Superior temporal gyrus (tissue), 1 donor: ENCODE measurements around the gene IRX3.
A peak's percentile ranks its signal among the peaks of the same experiment; 100 is the strongest.

Experiments
- DNase-seq: peaks from one replicate; pipeline ENCODE4 v3.0.0-alpha.2; 2016; ENCODE audit errors: extremely low spot score

Gene IRX3

DNA sequence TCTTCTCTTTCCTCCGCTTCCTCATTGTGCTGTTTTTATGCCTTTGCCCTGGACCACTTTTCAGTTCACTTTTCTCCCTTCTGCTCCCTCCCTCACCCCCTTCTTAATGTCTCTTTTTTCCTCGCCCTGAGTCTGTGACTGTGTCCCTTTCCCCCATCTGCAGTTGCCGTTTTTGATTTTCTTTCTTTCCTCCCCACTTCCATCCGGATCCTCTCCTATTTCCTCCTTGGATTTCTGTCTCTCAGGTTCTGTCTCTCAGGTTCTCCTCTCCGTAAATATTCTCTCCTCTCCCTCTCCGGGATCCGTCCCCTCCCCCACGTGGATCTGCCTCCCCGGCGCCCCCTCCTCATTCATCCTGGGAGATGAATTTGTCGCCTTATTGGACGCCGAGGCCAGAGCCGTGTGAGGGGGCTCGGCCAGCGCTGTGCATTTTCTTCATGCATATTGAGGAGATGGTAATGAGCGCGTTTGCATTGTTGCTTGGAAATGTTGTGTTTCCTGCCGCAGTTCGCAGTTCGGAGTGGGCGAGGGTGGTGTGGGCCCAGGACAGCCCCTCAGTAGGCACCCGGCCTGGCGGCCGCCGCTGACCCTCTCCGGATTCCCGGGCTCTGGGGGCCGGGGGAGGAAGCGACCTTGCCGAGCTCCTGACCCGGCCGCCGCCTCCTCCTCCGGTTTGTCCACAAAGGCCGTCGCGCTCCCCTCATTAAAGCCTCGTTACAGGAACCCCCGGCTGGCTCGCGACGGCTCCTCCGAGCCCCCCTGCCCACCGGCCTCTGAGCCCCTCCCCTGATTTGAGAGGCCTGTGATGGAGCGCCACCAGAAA is 4.5 kb upstream of the IRX3 start:
- no peak for DNase-seq

GRCh38 chr16:54289945-54290832 is 3.6 kb upstream of the IRX3 start:
- DNase-seq: no peak

DNA sequence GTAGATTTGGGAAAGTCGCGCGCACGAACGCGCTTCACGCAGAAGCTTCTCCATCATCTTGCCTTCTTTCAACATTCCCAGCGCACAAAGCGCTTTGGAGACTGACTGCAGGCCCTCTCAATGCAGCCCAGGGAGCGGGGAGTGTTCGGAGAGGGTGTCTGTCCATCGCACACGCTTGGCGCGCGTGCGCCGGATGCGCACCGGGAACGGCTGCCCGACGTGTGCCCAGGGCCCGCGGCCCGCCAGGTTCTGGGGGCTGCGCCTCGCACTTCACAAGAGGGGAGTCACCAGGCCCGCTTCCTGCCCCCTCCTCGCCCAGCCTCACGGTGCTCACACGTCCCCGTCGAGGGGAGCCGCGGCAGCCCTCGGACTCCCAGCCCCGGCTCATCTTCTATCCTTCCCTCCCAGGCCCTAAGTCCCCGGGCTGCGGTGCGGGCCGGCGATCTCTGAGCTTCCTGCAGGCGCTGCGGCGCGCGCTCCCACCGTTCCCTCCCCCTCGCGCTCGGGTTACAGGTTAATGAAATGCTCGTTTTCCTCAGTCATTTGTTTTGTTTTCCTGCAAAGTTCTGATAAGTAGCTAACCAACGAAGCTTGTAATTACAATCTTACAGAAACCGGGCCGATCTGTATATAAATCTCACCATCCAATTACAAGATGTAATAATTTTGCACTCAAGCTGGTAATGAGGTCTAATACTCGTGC is 2.8 kb upstream of the IRX3 start:
- DNase-seq: no peak

DNA sequence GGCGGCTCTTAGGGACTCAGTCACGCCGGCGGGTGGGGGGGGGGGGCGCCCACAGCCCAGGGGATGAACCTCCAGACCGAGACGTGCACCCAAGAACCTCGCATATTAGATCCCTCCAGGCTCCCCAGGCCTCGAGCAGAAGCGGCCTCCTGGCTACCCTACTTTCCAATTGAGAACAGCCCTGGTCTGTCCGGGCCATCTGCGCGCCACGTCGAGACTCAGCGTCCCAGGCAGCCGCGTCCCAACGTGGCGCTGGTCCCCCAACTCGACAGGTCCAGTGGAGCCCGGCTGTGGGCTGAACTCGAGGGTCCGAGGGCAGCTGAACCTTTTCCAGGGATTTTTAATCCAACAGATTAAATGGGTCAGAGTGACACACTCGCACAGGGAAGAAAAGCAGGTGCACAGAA is 2.3 kb upstream of the IRX3 start:
- no peak for DNase-seq

DNA sequence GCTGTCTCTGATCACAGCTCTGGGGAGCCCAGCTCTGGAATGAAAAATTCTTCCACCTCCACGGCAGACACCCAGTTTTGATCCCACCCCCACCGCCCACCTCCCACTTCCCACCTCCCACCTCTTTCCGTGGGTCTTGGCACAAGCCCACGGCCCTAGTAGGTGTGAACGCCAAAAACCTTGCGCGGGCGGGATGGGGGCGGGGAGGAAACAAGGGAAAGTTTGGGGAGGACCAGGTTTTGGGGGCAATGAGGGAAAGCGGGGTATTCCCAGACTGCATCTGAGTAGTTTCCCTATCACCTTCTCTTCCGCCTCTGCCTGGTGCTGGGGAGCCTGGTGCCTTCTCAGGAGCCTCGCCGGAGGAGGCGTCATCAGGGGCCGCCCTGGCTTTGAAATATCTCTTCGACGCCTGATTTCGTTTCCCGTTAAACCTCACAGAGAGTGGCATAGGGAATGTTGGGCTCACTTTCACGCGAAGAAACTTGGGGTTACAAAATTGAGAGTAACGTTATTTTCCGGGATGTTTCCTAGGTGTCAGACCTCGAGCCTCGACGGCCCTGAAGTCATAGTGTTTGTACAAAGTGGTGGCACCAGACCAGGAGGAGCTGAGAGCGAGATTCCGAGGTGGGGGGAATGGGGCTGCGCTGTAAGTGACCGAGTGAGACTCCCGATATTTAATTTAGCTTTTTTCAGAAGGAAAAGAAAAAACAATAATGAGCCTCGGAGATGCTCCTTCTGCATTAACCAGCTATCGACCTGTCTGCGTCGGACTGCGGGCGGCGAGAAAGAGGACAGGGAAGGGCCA is 1.6 kb upstream of the IRX3 start:
- DNase-seq: no peak

DNA sequence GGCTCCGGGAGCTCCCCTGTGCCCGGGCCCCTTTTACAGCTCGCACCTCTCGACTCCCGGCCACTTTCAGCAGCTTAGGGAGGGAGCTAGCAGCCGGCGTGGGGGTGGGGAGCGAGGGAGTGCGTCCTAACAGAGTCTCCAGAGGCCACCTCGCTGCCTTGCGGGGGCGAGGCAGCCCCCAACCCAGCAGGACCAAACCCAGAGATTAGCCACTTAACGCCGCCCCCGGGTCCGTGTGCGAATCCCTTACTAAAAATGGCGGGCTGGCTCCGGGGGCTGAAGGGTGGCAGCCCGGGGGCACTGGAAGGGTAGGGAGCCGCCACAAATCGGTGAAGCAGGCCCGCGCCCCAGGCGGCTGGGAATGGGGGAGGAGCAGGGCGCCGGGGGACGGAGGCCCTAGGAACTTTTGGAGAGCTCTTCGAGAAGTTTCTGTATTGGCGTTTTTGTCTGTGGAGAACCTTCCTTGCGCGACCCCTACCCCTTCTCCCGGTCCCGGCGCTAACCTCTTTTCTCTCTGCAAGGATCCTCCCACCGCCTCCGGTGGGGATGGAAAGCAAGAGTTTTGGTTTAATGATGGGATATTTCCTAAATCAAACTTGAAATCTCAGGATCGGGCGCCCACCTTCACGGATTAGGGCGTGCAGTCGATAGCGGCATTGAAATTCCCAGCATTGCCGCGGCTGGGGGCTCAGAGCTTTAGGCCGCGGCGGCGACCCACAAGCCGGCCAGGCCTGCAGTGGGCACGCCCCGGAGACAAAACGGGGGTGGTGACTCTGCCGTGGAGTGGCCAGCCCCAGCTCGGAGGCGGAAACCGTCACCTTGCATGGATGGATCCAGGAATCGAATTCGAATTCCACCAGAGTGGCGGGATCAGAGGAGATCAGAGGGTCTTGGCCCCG is 793 bp upstream of the IRX3 start:
- DNase-seq: no peak

GRCh38 chr16:54286090-54286365 is 559 bp downstream of the IRX3 start:
- no peak for DNase-seq

DNA sequence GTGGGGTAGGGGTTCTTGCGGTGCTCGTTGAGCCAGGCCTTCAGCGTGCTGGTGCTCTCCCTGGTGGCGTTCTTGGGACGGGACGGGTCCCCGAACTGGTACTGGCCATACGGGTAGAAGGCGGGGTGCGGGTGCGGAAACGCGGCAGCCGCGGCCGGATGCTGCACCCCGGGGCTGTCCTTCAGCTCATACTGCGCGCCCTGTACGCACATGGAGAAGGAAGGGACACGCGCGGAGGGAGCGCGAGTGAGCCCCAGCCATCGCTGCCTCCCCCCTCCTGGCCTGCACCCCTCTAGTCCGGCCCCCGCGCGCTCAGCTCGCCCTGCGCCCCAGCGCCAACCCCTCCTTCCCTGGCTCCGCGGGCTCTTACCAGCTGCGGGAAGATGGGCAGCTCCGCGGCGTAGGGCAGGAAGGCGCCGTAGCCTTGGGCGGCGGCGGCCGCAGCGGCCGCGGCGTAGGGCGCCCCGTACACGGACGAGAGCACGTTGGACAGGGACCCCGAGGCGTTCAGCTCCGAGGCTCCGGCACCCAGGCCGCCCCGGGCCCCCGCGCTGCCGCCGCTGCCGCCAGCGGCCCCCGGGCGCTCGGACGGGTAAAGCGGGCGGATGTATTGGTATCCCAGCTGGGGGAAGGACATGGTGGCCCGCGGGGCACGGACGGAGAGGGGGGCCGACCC is 1.0 kb downstream of the IRX3 start:
- no peak for DNase-seq

DNA sequence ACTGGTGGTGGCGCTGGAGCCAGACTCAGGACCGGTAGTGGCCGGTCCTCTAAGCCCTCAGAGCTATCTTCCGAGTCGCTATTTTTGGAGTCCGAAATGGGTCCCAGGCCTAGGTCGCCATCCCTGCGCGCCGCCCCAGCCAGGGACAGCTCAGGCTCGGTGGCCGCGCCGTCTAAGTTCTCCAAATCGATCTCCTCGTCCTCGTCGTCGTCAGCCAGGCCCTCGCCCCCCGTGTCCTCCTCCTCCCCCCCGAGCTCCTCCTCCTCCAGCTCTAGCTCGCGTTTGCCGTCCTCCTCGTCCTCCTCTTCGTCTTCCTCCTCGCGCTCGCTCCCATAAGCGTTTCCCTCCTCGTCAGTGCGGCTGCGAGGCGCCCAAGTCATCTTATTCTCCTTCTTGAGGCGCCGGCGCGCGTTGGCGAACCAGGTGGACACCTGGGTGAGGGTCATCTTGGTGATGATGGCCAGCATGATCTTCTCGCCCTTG is 1.6 kb downstream of the IRX3 start:
- no peak for DNase-seq

DNA sequence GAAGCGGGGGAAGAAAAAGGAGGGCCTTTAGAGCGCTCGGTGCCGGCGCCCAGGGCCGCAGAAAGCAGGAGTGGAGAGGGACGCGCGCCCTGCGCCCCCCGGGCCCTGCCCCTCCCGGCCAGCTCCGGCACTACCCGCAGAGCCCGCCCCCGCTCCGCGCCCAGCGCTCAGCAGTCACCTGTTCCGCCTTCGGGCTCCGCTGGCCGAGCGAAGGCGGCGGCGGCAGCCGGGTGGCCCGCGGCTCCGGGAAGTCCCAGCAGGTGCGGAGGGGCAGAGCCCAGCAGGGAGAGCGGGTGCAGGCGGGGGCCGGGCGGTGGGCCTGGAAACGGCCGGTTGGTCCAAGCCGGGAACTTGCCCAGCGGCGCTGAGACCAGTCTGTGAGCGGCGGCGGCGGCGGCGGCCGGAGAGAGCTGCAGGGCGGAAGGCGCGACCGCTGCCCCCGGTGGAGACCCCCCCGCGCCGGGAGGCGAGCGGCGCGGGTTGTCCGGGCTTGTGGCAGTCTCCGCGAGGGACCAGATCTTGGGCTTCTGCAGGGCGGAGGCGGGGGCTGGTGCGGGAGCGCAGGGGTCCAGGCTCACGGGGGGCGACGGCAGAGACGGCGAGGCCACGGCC is 2.2 kb downstream of the IRX3 start:
- no peak for DNase-seq

- DNase-seq: no peak
Observed at GRCh38 chr16:54283725-54284318, 2.8 kb downstream of the IRX3 start.

DNA sequence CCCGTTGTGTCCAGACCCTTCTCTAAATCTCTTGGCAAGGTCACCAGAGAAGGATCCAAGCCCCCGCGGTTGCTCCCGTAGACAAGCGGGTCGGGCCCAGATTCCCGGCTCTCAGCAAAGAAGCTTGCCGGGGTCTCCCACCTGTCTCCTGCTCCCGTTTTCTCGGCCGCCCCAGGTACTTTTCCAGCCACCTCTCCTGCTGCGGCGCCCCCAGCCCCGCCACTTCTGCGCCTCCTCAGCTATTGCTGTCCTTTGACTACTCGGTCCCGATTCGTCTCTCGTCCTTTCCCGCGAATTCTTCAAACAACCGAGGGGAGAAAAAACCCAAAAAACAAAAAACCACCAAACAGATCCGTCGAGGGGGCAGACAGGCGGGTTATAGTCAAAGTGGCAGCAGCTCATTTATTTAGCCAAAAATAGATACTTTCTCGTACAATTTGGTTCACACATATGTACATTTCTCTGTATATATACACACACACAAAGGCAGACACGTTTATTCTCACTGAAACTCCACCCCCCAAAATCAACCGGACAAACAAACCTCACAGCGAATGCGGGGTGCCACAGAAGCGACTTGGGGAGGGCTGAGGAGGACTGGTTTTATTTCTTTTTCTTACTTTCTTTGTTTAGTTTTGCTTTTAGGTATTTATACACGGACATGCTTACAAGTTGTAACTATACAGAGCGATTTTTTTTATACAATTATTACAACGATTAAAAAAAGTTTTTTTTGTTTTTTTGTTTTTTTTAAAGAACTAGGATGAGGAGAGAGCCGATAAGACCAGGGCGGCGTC is 3.5 kb downstream of the IRX3 start:
- no peak for DNase-seq

DNA sequence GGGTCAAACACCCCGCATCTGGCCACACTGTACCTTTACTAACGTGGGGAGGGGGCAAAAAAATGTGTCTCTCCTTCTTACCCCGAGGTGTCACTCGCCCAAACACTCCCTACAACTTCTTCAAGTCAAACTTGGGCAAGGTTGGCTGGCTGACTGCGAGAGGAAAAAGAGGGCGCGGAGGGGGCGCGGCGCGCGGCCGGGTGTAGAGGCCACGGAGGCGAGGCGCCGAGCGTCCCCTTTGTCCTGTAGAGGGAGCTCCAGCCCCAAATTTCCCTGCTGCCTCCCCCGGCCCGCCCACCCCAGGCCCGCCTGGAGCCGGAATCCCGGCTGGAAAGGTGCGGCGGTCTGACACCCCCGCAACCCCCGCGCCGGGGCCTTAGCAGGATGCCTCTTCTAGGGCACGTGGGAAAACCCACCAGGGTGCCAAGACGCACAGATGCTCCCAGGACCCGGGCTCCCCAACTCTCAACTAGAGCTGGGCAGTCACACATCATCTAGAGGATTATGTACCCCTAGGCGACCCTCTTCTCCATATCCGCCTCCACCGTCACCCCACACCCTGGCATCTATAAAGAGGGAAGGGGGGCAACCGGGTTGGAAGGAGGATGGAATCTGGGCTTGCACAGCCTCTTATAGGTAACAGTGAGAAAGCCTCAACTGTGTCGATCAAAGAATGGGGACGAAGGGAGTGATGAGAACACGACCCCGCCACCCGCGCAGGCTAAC is 4.2 kb downstream of the IRX3 start:
- peak; percentile 13 for DNase-seq

DNA sequence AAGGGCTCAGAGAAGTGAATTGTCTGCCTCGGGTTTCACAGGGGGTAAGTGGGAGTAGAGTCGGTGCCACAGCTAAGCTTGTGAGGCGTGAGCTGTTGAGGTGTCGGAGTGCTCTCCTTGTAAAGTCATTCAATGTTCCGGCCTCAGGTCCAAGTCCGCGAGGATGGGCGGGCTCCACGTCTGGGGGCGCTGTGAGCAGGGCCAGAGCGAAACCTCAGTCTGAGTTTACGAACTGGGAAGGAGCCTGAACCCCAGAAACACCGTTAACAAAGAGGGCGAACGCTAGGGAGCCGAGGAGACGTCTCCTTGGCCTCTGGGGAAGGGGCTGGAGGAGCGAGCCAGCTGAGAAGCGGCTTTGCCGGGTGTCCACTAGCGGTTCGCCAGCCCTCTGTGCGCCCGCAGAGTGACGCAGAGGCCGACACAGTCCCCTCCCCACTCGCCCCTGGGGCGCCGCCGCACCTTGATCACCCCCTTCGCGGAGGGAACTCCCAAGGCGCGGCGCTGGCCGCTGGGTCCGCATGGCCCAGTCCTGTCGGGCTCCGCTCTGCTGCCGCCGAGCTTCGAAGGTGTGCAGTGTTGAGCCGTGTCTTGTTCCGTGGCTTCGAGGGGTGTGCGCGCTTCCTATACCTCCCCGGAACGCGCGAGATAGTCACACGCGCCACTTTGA is 4.9 kb downstream of the IRX3 start:
- DNase-seq: no peak

DNA sequence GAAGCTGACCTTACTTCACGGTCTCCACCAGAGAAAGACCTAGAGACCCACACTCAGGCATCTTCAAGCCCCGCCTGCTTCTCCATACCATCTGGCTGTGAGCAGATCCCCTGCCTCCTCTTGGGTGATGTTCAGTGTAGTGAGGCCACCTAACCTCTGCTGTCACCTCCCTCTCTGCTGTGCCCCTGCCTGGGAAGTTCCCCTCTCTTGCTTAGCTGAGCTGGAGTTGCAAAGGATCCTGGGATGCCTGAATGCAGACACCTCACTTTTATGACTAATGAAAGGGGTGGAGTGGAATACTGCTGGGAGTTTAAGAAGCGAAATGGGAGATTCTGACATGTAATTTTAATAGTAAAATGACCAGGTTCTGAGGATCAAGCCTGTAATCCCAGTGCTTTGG is 5.8 kb downstream of the IRX3 start:
- DNase-seq: no peak

DNA sequence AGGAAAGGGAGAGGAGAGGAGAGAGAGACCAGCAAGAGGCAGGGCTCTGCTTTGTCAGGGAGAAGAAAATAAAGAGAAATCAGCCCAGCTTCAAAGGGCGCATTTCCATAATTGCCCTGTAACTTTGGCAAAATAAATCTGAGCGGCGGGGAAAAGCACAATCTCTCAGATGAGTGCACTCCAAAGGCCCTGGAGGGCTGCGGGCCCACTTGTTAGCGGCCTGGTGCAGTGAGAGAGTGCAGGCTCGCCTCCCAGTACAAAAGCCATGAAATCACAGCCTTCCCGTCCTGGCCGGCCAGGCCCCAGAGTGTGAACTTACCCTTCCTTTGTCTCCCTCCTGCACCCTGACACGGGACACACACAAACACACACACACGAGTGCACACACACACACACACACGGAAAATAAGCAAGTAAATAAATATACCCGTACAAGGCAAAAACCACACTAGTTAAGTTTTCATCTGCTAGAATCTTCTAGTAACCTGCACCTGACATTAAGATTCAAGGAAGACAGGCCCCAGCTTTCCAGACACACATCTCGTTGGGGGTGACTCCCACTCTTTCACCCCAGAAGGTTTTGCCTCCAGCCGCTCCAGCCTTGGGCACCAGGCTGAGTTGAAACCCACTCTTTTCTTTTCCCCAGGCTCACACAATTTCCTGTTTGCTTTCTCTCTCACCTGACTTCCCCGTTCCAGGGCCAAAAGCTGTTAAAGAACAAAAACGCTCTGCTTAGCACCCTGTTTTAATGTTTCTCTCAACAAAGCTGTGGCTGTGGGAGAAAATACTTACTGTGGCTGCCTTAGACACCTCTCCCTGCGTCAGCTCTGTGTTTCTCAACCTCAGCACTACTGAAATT is 8.5 kb downstream of the IRX3 start:
- peak; percentile 16 for DNase-seq
